Fibroblast of lung (primary cell): ENCODE data around the gene ATP6V0A1. TPM values are rescaled to one million over a fixed set of nuclear protein-coding genes. Genes with fewer than 3 reads are reported as not detected.

Source experiments
- DNase-seq, 2 donors: peaks; one replicate each; pipeline versions ENCODE4 v3.0.0 to v3.0.0-alpha.2; 2010; ENCODE audit warnings: low read depth in 2 of 2
- H2AFZ ChIP-seq: 2 replicates; pipeline ENCODE4 v1.5.1; 2012; ENCODE audit warnings: low read length, control low read depth, inconsistent platforms
- H3K27ac ChIP-seq: 2 replicates; pipeline ENCODE4 v1.5.1; 2011; ENCODE audit warnings: low read length, control low read depth; ENCODE audit not compliant: insufficient read depth
- H3K27me3 ChIP-seq: 2 replicates; pipeline ENCODE4 v1.5.1; 2011; ENCODE audit warnings: mild to moderate bottlenecking, low read length; ENCODE audit not compliant: control insufficient read depth, insufficient read depth
- H3K36me3 ChIP-seq: 2 replicates; pipeline ENCODE4 v1.5.1; 2011; ENCODE audit warnings: low read length; ENCODE audit not compliant: control insufficient read depth, insufficient read depth
- H3K4me1 ChIP-seq: 2 replicates; pipeline ENCODE4 v1.5.1; 2011; ENCODE audit warnings: low read length; ENCODE audit not compliant: control insufficient read depth, insufficient read depth; ENCODE audit errors: extremely low read depth
- H3K4me2 ChIP-seq: 2 replicates; pipeline ENCODE4 v1.5.1; 2011; ENCODE audit warnings: low read length, control low read depth; ENCODE audit not compliant: insufficient read depth; ENCODE audit errors: extremely low read depth
- H3K4me3 ChIP-seq, 4 experiments: fragments of 200-600 bp in 1 of 4; sonication (generic) in 1 of 4; replicated peaks in 1 of 4; 2 replicates each; pipeline ENCODE4 v1.5.1; 2011 to 2016; ENCODE audit warnings: low read length in 4 of 4, low read depth in 3 of 4, mild to moderate bottlenecking in 3 of 4, control low read depth in 2 of 4, inconsistent platforms in 1 of 4, mixed read lengths in 1 of 4; ENCODE audit not compliant: insufficient read depth in 1 of 4; ENCODE audit errors: control extremely low read depth in 1 of 4
- H3K79me2 ChIP-seq: 2 replicates; pipeline ENCODE4 v1.5.1; 2012; ENCODE audit warnings: mild to moderate bottlenecking, low read length, inconsistent platforms; ENCODE audit not compliant: control insufficient read depth, insufficient read depth
- H3K9ac ChIP-seq: 2 replicates; pipeline ENCODE4 v1.5.1; 2011; ENCODE audit warnings: mild to moderate bottlenecking, low read length, control low read depth; ENCODE audit not compliant: insufficient read depth
- H3K9me3 ChIP-seq: 2 replicates; pipeline ENCODE4 v1.5.1; 2012; ENCODE audit warnings: low read depth, low read length; ENCODE audit not compliant: control insufficient read depth, insufficient read depth
- H4K20me1 ChIP-seq: 2 replicates; pipeline ENCODE4 v1.5.1; 2011; ENCODE audit warnings: low read length; ENCODE audit not compliant: control insufficient read depth, insufficient read depth; ENCODE audit errors: extremely low read depth
- EZH2 ChIP-seq: IDR thresholded peaks from 2 replicates; pipeline ENCODE4 v1.5.1; 2012; ENCODE audit warnings: low read length, control low read depth, mild to moderate bottlenecking; ENCODE audit errors: missing control alignments
- polyA plus RNA-seq, 2 donors: library from polyadenylated mRNA; depleted of rRNA in 1 of 2; stranded (reverse) in 1 of 2; unstranded in 1 of 2; fragments of >200 nt; gene quantifications; 2 replicates each; pipeline ENCODE4 v1.2.1, GENCODE V29; 2011 to 2012; ENCODE audit warnings: missing spikeins in 1 of 2
- total RNA-seq: library from RNA; depleted of rRNA; stranded (reverse); fragments of >200 nt; gene quantifications from 2 replicates; pipeline ENCODE4 v1.2.1, GENCODE V29; 2014
- TF ChIP-seq, protein P1 (sequence below), 2 donors: IDR thresholded peaks in 1 of 2; conservative IDR thresholded peaks in 1 of 2; 1 replicate in 1 of 2; 2 replicates in 1 of 2; pipeline ENCODE4 v1.5.1; 2011 to 2012; ENCODE audit warnings: low read length in 2 of 2, control low read depth in 1 of 2, inconsistent platforms in 1 of 2, low read depth in 1 of 2, mild to moderate bottlenecking in 1 of 2

ATP6V0A1 gene
- total and polyA plus RNA-seq, 2 donors (not counting 1 experiment from before 2014, with no cell fraction given) = 26.7 to 65.7 TPM

DNA sequence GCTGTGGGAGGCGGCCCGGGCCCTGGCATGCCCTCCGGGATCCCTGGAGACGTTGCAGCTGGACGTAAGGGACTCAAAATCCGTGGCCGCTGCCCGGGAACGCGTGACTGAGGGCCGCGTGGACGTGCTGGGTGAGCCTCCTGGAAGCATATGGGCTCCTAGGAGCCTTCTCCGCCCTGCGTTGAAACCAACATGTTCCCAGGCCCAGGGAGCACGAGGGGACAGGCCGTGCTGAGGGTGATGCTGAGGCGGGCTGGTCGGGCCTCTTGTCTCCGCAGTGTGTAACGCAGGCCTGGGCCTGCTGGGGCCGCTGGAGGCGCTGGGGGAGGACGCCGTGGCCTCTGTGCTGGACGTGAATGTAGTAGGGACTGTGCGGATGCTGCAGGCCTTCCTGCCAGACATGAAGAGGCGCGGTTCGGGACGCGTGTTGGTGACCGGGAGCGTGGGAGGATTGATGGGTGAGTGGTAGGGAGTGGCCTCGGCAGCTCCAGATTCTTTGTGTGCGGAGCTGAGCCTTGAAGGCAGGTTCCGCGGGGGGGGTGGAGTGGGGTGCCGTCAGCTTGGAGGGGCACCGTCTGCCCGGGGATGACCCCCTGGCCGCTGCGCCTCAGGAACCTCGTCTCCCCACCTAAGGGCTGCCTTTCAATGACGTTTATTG, 94.6 kb downstream of the ATP6V0A1 start:
- Histone ChIP-seq H3K27me3 (no peaks in the 10 kb centered on the region), H3K4me2 (peak overlapping the region; percentile 97), H3K9ac (no peak overlapping the region), H3K4me1 (peaks cover 3% of the 10 kb centered on the region), H3K4me3 (peak overlapping the region in 1 of 4 experiments; percentile 87), H4K20me1 (no peaks in the 10 kb centered on the region), H3K9me3 (no peaks in the 10 kb centered on the region), H3K36me3 (peaks cover 4% of the 10 kb centered on the region), H3K79me2 (peaks cover 4% of the 10 kb centered on the region), H2AFZ (no peak overlapping the region), H3K27ac (no peak overlapping the region)
- DNase-seq = peak in 1 of 2 donors; percentile 56
- TF ChIP-seq, protein P1, sequence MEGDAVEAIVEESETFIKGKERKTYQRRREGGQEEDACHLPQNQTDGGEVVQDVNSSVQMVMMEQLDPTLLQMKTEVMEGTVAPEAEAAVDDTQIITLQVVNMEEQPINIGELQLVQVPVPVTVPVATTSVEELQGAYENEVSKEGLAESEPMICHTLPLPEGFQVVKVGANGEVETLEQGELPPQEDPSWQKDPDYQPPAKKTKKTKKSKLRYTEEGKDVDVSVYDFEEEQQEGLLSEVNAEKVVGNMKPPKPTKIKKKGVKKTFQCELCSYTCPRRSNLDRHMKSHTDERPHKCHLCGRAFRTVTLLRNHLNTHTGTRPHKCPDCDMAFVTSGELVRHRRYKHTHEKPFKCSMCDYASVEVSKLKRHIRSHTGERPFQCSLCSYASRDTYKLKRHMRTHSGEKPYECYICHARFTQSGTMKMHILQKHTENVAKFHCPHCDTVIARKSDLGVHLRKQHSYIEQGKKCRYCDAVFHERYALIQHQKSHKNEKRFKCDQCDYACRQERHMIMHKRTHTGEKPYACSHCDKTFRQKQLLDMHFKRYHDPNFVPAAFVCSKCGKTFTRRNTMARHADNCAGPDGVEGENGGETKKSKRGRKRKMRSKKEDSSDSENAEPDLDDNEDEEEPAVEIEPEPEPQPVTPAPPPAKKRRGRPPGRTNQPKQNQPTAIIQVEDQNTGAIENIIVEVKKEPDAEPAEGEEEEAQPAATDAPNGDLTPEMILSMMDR (conservative IDR thresholded peaks at IDR 0.05 in 1 of 2, IDR thresholded peaks at IDR 0.05 in 1 of 2; ENCODE audit: low read depth in 1 of 2, low read length in 2 of 2) = no peak
- TF ChIP-seq EZH2 = no peak

DNA sequence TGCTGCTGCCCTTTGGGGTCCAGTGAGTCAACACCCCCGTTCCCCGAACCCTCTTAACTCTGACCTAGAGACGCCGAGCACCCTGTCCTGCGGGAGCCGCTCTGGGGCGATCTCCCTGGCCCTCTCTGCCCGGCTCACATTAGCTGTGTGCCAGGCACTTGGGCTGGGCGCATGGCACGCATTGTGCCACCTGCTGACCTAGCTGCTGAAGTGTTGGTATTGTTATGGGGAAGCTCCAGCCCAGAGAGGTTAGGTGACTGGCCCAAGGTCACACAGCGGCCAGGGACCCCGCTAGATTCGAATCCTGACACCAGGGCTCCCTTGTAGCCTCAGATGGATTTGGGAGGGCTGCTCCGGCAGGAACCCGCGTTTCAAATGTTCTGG, 95.2 kb downstream of the ATP6V0A1 start:
- no peak overlapping the region for H2AFZ ChIP-seq
- H3K4me3 ChIP-seq = peak overlapping the region; percentile 79 to 88 (median 86)
- peak overlapping the region; percentile 78 for H3K9ac ChIP-seq
- H3K4me1 ChIP-seq = peaks cover 3% of the 10 kb centered on the region
- peaks cover 4% of the 10 kb centered on the region for H3K79me2 ChIP-seq
- DNase-seq = no peak
- peaks cover 4% of the 10 kb centered on the region for H3K36me3 ChIP-seq
- H3K27ac ChIP-seq = peak overlapping the region; percentile 84
- no peaks in the 10 kb centered on the region for H3K27me3 ChIP-seq
- H3K9me3 ChIP-seq = no peaks in the 10 kb centered on the region
- no peaks in the 10 kb centered on the region for H4K20me1 ChIP-seq
- peak overlapping the region; percentile 97 for H3K4me2 ChIP-seq
- TF ChIP-seq, protein P1 (conservative IDR thresholded peaks at IDR 0.05 in 1 of 2, IDR thresholded peaks at IDR 0.05 in 1 of 2; ENCODE audit: low read depth in 1 of 2, low read length in 2 of 2) = no peak
- TF ChIP-seq EZH2 = no peak

DNA sequence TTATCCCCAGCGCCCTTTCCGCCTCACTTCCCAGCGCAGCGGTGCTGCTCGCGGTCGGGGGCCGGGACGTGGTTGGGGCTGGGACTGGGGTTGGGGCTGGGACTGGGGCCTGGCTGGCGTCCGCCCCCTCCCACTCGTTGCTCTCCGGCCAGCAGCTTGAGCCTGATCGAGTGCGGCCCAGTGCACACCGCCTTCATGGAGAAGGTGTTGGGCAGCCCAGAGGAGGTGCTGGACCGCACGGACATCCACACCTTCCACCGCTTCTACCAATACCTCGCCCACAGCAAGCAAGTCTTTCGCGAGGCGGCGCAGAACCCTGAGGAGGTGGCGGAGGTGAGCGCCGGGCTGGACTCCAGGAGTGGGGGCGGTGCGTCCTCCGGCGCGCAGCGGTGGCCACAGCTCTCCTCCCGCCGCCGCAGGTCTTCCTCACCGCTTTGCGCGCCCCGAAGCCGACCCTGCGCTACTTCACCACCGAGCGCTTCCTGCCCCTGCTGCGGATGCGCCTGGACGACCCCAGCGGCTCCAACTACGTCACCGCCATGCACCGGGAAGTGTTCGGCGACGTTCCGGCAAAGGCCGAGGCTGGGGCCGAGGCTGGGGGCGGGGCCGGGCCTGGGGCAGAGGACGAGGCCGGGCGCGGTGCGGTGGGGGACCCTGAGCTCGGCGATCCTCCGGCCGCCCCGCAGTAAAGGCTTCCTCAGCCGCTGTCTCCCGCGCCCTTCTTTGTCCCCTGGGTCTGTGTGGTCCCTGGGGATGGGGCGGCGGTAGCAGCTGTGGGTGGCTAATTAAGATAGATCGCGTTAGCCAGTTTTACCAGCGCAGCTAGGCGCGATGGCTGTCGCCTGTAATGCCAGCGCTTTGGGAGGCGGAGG, 95.8 kb downstream of the ATP6V0A1 start:
- DNase-seq = peak; percentile 78 to 83
- peaks cover 4% of the 10 kb centered on the region for H3K79me2 ChIP-seq
- peak overlapping the region; percentile 75 for H2AFZ ChIP-seq
- peak overlapping the region; percentile 97 for H3K4me2 ChIP-seq
- peak overlapping the region; percentile 78 for H3K9ac ChIP-seq
- no peaks in the 10 kb centered on the region for H3K9me3 ChIP-seq
- peak overlapping the region; percentile 79 to 88 (median 86) for H3K4me3 ChIP-seq
- H3K27ac ChIP-seq = peak overlapping the region; percentile 84
- H4K20me1 ChIP-seq = no peaks in the 10 kb centered on the region
- TF ChIP-seq, protein P1 (conservative IDR thresholded peaks at IDR 0.05 in 1 of 2, IDR thresholded peaks at IDR 0.05 in 1 of 2; ENCODE audit: low read depth in 1 of 2, low read length in 2 of 2) = no peak
- no peak for TF ChIP-seq EZH2
- H3K36me3 ChIP-seq = peaks cover 4% of the 10 kb centered on the region
- H3K4me1 ChIP-seq = peaks cover 3% of the 10 kb centered on the region
- no peaks in the 10 kb centered on the region for H3K27me3 ChIP-seq
